PC-9 (cell line): ENCODE data around the gene CTNNA1.

ENCODE experiments used
- EZH2 ChIP-seq: fragments of 200-600 bp; sonication (generic); IDR thresholded peaks from 2 replicates; pipeline ENCODE4 v1.8.0; 2017; ENCODE audit warnings: antibody characterized with exemption, low read depth
- TF ChIP-seq, protein P1 (sequence below): fragments of 200-600 bp; sonication (generic); conservative IDR thresholded peaks from 2 replicates; pipeline ENCODE4 v1.6.1; 2017; ENCODE audit warnings: mixed run types, antibody characterized with exemption, mild to moderate bottlenecking, moderate library complexity

DNA sequence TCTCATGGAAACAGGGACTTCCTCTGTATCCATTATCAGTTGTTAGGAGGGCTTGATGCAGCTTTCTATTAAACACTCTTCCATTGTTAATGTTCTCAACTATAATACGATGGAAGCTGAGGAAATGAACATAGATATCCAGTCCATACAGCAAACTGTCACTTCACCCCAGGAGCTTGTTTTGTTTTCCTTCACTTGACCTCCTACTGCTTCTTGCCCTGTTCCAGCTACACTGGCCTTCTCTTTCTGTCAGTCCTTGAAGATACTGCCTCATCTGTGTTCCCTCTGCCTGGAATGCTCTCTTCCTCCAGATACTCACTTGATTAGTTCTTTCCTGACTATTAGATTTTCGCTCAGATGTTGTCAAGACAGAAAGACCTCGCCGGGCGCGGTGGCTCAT is 17.1 kb downstream of the CTNNA1 start:
- TF ChIP-seq, protein P1, sequence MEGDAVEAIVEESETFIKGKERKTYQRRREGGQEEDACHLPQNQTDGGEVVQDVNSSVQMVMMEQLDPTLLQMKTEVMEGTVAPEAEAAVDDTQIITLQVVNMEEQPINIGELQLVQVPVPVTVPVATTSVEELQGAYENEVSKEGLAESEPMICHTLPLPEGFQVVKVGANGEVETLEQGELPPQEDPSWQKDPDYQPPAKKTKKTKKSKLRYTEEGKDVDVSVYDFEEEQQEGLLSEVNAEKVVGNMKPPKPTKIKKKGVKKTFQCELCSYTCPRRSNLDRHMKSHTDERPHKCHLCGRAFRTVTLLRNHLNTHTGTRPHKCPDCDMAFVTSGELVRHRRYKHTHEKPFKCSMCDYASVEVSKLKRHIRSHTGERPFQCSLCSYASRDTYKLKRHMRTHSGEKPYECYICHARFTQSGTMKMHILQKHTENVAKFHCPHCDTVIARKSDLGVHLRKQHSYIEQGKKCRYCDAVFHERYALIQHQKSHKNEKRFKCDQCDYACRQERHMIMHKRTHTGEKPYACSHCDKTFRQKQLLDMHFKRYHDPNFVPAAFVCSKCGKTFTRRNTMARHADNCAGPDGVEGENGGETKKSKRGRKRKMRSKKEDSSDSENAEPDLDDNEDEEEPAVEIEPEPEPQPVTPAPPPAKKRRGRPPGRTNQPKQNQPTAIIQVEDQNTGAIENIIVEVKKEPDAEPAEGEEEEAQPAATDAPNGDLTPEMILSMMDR = no peak
- no peak for TF ChIP-seq EZH2
